Erythroblast (primary cell): ENCODE data around the gene PFDN6.
"Not testable (repeated sequence)": the region's sequence is repeated elsewhere in the genome, so short reads cannot be mapped to it uniquely, and the experiment has no call there.

Experiments
- DNase-seq, 2 experiments: peaks; one replicate each; lab custom pipeline; 2025; lab: John Stamatoyannopoulos, UW
- GATA1 ChIP-seq: IDR thresholded peaks from 2 replicates; pipeline ENCODE4 v1.6.1; 2011; ENCODE audit warnings: low read depth, mild to moderate bottlenecking, control low read depth, low read length, moderate library complexity
- POLR2A ChIP-seq: IDR thresholded peaks from 2 replicates; pipeline ENCODE4 v1.6.1; 2011; ENCODE audit warnings: mild to moderate bottlenecking, low read length

The PFDN6 gene

DNA sequence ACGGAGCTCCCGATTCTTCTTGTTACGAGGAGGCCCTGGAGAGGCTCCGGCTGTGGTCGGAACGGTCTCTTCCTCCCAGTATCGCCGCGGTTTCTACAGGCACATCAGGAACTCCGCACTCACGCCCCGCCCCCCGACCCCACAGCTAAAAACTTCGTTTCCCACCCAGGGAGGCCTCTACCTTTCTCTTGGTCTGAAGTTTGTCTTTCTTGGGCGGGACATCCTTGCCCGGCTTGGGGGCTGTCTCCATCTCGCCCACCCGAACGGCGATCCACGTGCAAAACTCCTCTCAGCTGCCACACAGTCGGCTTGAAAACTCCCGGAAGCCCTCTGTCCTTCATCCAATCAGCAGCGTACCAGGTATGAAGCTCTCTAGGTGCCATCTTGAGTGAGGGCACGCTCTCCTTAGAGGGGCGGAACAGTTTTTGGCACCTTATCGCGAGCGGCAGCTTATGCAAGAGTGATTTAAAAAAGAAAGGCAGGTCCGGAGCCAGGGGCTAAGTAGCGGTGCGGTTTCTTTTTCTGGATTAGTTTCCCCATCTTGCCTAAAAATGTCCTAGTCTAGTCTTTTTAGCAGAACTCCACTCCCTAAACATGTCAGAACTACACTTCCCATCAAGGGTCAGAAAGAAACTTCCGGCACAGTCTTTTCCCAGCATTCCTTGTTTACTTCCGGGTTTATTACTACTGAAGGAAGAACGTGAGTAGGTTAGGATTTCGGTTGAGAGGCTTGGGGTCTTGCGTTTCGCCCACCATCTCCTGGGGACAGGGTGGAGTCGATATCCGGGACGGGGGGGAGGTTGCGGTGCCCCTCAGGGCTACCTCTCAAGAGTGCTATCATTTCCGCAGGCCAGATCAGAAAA is at the start of gene PFDN6, which contains the start of gene WDR46:
Gene PFDN6 (plus strand): TSS at position 681 of the 863 bp plus-strand sequence. CDS start 256 bp downstream, outside the sequence.
Gene WDR46 (minus strand): TSS at position 319 of the 863 bp plus-strand sequence. CDS start 69 bp downstream, at position 250.
- TF ChIP-seq GATA1 (peak; percentile 30), POLR2A (peak; percentile 77)
- peak; percentile 93 to 94 for DNase-seq

DNA sequence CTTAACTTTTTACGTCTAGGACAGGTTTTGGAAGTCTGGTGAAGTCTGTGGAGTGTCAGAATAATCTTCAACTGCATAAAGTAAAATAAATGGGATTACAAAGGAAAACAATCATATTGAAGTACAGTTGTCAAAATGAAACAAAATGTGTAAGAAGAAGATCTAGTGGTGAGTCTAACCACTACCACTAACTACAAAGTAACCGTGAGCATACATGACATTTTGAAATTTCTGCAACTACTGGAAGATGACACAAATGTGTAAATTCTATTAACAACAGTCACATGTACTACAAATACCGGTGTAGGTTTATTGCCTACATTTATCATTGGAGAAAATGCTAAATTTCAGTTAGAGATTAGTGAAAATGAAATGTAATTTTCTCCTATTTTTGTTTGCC is 47.4 kb upstream of the PFDN6 start:
- no peak for TF ChIP-seq GATA1
- TF ChIP-seq POLR2A: no peak

DNA sequence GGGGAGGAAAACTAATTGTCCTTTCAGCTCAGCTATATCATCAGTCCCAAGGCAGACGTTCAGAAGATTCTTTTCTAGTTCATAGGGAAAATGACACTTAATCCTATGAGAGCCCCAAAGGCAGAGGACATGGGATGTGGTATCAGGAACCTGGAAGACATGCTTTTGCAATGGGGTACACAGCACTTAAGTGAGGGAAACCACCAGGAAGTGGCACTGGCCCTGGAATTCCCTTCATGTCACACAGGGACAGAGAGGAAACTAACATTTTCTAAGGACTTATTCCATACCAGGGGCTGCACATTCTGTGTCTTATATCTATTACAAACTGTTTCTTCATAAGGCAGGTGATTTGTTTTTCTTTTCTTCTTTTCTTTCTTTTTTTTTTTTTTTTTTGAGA is 45.9 kb upstream of the PFDN6 start:
- TF ChIP-seq POLR2A: no peak
- no peak for DNase-seq

More for the DNA sequence above, 47.4 kb upstream of the PFDN6 start:
- no peak for DNase-seq

DNA sequence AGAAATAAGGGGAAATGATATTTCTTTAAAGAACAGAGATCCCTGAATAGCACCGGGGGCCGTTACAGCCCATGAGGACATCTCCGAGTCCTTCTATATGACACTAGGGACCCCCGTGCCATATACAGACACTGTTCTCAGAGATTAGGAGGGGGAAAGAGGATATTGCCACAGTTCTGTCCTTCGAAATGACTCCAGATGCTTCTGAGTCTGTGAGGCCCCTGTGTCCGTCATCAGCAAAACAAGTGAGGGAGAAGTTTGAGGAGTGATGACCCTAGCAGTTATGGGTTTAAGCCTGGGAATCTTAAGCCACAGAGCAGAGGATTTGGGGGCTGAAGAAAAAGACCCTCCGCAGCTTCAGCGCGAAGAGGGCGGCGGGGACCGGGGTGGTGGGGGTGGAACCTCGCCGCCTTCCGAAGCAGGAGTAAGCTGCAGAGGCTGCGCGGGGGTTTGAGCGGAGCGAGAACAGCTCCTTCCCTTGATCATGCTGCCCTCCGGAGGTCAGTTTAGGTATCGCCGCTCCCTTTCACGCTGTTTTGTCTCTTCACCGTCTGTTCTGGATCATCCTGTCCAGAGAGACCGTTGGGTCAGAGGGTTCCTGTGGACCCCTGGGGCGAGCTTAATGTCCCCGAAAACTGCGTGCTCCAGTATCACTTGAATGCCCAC is 41.3 kb upstream of the PFDN6 start:
- peak; percentile 86 to 93 for DNase-seq
- TF ChIP-seq POLR2A: no peak
- TF ChIP-seq GATA1: no peak

DNA sequence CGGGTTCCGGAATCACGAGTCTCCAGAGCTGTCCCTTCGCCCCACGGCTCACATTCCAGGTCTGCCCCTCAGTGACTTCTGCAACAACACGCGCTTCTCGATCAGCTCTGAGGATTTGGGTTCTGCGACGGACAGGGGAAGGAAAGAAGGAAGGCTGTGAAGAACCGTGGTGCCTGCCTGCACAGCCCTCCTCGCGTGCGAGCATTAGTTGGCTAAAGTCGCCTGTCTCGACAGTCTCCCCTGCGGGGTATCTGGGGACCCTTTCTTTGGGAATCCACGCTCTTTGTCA is 40.8 kb upstream of the PFDN6 start:
- no peak for DNase-seq
- TF ChIP-seq POLR2A (no peak), GATA1 (no peak)

DNA sequence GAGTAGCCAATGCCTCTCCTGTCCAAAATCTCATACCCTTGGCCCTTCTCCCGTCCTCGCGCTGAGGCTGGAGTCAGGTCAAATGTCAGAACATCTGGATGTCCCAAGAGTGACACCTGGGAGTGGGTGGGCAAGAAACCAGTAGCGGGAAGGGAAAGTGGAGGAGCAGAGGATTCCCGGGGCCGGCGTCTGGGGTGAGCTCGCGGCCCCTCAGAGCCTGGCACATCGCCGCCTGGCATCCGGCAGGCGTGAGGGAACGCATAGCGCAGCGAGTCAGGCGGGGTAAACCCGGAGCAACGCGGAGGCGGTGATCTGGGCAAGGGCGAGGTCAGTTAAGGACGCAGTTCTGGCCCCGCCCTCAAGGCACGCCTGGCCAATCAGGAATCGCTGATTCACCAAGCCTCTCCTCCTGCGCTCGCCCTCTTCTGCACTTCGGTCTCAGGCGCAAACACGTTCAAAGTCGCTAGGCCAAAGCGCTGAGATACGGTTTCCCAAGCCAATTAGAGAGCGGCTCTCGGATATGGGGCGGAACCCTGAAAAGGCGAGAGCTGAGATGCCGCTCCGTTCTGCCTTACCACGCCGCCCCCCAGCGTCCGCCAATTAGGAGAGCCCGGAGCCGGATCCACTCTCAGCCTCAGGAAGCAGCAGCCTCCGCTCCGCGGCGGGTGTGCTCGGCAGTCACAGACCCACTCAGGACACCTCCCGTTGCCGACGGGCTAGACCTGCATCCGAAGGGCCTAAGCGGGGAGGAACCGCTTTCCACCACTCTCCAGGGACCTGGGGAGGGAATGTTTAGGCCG is 40.3 kb upstream of the PFDN6 start:
- TF ChIP-seq POLR2A (peak; percentile 86), GATA1 (no peak)
- DNase-seq: peak; percentile 99

DNA sequence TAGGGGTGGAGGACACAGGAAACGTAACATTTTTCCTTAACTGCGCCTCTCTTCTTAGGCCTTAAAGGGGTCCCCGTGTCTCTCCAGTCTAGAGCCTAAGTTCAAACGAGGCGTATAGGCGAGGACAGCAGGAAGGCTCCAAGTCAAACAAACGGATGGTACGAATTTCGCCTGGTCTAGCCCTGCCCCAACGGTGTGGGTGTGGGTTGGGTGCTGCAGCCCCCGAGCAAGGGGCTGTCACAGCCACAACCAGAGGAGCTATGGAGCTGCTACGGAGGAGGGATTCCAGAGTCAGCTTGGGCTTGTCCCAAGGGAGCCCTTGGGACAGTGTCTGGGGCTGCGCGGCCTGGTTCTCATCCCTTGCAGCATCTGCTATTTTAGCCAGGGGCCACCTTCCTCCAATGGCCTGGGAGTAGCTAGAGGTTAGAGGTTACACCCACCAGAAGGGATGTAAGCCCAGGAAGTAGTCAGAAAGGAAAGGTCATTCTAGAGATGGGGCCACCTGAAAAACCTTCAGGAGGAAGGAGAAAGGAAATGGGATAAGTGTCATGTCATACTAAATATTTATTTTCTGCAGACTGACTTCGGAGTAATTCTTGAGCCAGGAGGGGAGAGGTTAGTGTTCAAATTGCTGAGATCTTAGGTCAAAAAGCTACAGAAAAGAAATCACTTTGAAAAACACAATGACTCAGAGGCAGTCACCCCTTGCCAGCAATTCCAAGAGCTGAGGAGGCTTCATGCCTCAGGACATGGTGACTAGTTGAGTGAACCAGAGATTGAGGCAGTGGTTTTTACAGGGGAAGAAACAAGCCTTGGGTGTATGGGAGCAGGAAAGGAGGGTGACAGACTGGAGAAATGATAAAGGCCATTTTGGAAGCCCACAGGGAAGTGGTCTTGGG is 39.4 kb upstream of the PFDN6 start:
- DNase-seq: peak in 1 of 2 experiments; percentile 47
- no peak for TF ChIP-seq GATA1
- no peak for TF ChIP-seq POLR2A

DNA sequence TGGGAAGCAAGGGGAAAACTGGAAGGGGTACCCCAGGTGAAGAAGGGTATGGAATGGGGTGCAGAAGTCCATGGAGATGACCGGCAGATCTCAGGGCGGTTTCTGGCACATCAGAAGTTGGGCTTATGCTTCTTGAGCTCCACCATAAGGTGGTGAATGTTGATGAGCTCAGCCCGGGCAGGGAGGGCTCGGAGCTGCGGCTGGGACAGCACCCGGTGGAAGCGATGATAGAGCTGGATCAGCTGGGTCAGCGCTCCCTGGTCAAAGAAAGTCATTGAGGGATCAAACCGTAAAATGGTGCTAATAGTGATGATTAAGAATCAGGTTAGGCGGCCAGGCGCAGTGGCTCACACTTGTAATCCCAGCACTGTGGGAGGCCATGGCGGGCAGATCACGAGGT is 38.7 kb upstream of the PFDN6 start:
- no peak for DNase-seq
- TF ChIP-seq GATA1 (no peak), POLR2A (no peak)

DNA sequence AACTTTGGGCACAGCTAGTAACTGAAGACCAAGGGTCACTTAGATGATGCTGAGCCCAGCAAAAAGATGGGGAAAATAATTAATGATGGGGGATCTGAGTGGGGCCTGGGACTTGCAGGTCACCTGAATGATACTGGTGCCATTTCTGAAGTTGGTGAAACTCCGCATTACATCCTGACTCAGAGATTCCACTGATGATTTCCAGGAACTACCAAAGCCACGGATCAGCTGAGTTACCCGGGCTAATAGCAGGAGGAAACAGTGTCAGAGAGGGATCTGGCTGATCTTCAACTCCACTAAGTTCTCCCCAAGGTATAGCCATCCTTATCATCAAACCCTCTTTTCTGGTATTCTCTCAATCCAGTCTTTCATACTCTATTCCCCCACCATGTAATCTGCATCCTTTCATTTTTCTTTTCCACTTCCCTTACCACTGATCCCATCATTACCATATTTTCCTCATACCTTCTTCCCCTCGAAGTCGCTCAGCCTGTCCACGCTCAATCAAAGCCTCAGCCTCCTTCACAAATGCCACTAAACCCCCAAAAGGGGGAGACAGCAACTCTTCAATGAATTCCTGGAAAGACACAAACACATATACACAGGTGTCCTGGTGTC is 37.9 kb upstream of the PFDN6 start:
- DNase-seq: peak in 1 of 2 experiments; percentile 27
- no peak for TF ChIP-seq POLR2A
- TF ChIP-seq GATA1: no peak

DNA sequence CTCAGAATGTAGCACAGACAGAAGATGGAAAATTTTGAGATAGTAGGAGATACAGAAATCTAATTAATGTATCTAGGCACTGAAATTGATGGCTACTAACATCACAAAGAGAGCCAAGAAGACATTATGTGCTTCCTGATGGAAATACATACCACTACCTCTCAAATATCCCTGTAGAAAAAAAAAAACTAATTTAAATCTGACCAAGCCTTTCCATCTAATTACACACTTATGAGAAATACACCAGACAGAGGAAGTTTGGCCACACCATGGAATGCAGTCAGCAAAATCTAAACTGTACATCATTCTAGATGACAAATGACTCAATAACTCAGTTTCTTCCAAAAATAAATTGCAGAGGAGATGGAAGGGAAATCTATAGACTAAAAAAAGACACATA is 36.6 kb upstream of the PFDN6 start:
- no peak for TF ChIP-seq GATA1
- no peak for TF ChIP-seq POLR2A
- no peak for DNase-seq

DNA sequence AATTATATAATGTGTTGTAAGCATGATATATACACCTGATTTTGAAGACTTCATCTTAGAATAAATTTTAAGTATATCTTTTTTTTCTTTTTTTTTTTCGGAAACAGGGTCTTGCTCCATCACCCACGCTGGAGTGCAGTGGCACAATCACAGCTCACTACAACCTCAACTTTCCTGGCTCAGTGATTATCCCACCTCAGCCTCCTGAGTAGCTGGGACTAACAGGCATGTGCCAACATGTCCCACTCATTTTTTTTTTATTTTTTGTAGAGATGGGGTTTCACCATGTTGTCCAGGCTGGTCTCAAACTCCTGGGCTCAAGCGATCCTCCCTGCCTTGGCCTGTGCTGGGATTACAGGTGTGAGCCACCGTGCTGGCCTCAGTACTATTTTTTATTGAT is 34.8 kb upstream of the PFDN6 start:
- DNase-seq: no peak
- TF ChIP-seq POLR2A: no peak
- TF ChIP-seq GATA1: no peak

DNA sequence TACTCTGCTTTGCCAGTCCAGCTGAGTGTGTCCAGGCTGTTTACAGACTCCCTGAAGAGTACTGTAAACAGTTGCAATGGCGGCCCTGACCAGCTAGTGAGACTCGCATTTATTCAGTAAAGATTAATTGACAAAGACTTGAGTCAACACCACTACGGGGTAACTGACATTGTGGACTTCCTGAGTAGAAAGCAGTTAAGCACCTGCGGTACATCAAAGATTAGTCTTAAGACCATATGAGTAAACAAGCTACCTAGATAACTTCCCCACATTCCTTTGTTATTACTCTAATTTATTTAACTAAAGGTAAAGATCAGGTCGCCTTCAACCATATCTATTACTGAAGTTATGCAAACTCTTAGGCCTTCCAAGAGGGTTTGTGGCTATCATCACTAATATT is 30.4 kb upstream of the PFDN6 start:
- TF ChIP-seq POLR2A (no peak), GATA1 (no peak)
- DNase-seq: no peak

DNA sequence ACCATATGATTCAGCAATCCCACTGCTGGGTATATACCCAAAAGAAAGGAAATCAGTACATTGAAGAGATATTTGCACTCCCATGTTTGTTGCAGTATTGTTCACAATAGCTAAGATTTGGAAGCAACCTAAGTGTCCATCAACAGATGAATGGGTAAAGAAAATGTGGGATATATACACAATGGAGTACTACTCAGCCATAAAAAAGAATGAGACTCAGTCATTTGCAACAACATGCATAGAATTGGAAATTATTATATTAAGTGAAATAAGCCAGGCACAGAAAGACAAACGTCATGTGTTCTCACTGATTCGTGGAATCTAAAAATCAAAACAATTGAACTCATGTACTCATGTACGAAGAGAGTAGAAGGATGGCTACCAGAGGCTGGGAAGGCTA is 26.9 kb upstream of the PFDN6 start:
- not testable (repeated sequence) for DNase-seq
